ENCODE data around the gene PPP2R3B.

PPP2R3B gene

GRCh38 chrX:292900-293897 lies 93.5 kb downstream of the PPP2R3B start:
- no peak for DNase-seq

- DNase-seq = no peak
Observed at GRCh38 chrX:291411-291901, 95.3 kb downstream of the PPP2R3B start.

GRCh38 chrX:290476-291166 lies 96.1 kb downstream of the PPP2R3B start:
- no peak for DNase-seq

GRCh38 chrX:288561-288991 lies 98.1 kb downstream of the PPP2R3B start:
- DNase-seq = no peak

- DNase-seq = no peak
Observed at GRCh38 chrX:287670-288069, 99.0 kb downstream of the PPP2R3B start.

- no peak for DNase-seq
Observed at GRCh38 chrX:285076-285677, 101.5 kb downstream of the PPP2R3B start.
